Ramos (cell line): ENCODE measurements around the gene TRIM68.

Experiments used
- in situ Hi-C: fragments of 300-500 bp; cut with MboI; formaldehyde crosslinking; loops from one replicate; pipeline ENCODE4 v1.14.3; 2022; ENCODE audit warnings: low sequenced_read_pairs; ENCODE audit not compliant: unreplicated experiment

The TRIM68 gene, protein sequence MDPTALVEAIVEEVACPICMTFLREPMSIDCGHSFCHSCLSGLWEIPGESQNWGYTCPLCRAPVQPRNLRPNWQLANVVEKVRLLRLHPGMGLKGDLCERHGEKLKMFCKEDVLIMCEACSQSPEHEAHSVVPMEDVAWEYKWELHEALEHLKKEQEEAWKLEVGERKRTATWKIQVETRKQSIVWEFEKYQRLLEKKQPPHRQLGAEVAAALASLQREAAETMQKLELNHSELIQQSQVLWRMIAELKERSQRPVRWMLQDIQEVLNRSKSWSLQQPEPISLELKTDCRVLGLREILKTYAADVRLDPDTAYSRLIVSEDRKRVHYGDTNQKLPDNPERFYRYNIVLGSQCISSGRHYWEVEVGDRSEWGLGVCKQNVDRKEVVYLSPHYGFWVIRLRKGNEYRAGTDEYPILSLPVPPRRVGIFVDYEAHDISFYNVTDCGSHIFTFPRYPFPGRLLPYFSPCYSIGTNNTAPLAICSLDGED

DNA sequence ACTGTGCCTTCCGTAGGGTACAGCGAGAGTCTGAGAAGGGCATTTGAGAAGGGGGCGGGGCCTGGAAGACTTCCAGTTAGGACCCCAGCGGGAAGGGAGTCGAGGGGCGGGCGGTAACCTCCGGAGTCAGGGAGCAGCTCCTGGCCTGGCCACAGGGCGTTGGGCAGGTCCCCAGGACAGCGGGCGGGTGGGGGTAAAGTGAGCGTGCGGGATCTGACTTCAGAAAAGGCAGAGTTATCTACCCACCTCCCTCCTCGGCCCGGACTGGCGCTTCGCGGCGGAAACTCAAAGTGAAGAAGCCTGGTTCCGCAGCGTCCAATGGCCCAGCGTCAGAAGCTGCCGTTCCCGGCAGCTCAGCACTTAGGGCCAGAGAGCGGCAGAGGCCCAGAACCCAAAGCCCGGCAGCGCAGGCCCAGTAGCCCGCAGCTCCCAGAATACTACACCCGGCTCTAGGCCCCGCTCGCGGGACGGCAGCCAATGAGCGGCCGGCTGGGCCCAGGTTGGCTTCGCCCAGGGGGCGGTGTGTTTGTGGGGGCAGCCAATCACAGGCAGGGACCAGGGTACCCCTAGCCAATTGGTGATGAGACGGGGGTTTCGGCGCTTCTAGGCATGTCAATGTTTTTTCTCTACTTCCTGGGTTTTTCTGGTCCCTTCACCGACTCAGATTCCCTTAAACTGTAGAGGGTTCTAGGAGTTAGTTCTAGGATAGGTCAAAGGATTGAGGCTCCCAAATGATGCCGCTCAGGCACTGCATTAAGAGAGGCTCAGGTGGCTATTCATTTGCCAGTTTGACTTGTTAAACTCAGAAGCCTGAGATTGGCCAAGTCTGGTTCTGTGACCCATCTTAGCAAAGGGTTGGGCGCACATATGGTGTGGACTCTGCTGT is at the start of gene TRIM68:
TSS of gene TRIM68 (minus strand) at position 451 of the 886 bp plus-strand sequence. CDS start 2,727 bp downstream, outside the sequence.
- in situ Hi-C loops: no loop called here

DNA sequence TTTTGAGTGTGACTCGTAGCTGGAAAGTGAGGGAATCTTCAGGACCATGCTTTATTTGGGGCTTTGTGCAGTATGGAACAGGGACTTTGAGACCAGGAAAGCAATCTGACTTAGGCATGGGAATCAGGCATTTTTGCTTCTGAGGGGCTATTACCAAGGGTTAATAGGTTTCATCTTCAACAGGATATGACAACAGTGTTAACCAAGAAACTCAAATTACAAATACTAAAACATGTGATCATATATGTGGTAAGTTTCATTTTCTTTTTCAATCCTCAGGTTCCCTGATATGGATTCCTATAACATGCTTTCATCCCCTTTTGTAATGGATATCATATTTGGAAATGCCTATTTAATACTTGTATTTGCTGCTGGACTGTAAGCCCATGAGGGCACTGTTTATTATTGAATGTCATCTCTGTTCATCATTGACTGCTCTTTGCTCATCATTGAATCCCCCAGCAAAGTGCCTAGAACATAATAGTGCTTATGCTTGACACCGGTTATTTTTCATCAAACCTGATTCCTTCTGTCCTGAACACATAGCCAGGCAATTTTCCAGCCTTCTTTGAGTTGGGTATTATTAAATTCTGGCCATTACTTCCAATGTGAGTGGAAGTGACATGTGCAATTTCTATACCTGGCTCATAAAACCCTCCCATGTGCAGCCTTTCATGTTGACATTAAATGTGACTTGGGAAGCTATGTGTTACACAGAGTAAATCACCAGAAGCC is 46.8 kb upstream of the TRIM68 start:
- in situ Hi-C loops: no loop called here

DNA sequence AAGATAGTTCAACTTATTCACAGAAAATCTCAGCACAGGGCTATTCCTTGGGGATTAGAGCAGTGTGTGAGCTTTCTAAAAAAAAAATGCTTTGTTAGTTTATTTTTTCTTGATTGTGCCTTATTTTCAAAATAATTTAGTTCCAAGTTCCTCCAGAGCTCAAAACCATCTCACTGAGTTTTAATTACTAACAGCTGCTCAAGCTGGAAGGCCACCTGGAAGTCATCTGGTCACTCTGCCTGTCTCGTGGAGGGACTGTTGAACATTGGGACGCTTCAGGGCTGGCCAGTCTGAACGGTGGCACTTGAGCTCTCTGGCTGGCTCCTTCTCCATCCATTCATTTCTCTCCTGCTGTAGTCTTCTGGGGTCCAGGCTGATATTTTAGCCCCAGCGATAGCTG is 39.7 kb upstream of the TRIM68 start:
- in situ Hi-C loops: loop anchor here (25.0 kb wide), 2 partner anchors 340 to 740 kb away; partner anchors contain the start of genes OR51L1 and OR51M1

DNA sequence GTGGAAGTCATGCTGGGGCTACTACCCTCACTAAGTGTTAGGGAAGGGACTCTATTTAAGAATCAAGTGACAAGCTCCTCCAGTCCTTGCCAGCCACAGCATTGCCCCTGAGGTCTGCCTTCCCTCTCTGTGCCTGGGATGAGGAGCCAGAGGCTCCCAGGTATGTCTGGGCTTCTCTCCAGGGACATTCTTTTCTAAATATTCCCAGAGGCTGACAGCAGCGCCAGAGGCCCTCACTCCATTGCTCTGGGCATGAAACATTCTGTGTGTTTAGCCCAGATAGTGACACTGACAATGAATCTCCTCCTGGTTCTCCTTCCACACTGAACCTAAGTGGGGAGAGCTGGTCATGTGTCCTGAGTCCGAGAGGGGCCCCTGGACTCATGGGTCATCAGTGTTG is 37.9 kb upstream of the TRIM68 start:
- in situ Hi-C loops: loop anchor here (25.0 kb wide), 2 partner anchors 341 to 741 kb away; partner anchors contain the start of genes OR51L1 and OR51M1

DNA sequence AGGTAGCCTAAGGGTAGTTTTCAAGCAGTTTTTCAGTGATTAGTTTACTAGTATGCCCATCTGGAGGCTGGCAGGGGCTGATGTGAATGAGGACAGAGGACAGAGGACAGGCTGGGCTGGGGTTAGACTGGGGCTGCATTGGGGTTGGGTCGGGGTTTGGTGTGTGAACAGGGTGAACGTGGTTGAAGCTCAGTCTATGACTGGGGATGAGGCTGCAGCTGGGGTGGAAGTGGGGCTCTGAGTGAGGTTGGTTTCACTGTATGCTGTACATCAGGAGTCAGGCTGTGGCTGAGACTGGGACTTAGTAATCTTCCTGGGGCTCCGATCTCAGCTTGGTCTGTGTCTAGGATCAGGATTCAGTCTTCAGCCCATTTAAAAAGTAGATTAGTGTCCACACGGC is 36.2 kb upstream of the TRIM68 start:
- in situ Hi-C loops: loop anchor here (25.0 kb wide), 2 partner anchors 343 to 743 kb away; partner anchors contain the start of genes OR51L1 and OR51M1

DNA sequence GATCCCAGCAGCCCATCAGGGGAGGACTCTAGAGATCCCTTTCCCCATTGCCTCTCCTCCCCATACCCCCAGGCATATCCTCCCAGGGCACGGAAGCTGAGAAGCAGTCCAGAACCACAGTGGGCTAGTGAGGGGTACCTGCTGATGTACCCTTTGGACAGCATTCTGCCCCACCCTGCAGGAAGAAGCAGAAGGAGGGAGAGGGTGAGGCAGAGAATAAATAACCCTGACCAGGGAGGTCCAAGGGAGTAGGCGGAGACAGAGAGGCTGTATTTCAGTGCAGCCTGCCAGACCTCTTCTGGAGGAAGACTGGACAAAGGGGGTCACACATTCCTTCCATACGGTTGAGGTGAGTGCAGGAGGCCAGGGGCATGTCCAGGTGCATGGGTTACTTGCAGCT is 35.7 kb upstream of the TRIM68 start, which contains the start of gene OR51E1:
TSS of gene OR51E1 (plus strand) at position 301 of the 400 bp plus-strand sequence. CDS start 8,545 bp downstream, outside the sequence.
- in situ Hi-C loops: loop anchor here (25.0 kb wide), 2 partner anchors 344 to 744 kb away; partner anchors contain the start of genes OR51L1 and OR51M1

DNA sequence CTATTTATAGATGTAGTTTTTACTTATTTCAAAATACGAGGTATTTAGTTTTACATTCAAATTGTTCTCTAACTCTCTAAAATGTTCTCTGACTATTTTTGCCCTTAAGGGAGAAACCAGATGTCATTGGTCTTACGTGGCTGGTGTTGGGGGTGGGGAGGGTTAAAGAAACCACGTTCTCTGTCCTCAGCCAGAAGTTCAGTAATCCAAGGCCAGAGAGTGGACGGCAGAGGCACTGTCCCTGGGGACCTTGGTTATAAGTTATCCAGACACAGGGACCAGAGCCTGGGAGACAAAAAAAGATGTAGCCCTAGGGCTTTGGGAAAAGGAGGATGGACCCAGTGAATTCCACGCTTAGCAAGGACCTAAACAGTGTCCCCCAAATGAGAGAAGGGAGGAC is 35.0 kb upstream of the TRIM68 start:
- in situ Hi-C loops: loop anchor here (25.0 kb wide), 2 partner anchors 344 to 744 kb away; partner anchors contain the start of genes OR51L1 and OR51M1

DNA sequence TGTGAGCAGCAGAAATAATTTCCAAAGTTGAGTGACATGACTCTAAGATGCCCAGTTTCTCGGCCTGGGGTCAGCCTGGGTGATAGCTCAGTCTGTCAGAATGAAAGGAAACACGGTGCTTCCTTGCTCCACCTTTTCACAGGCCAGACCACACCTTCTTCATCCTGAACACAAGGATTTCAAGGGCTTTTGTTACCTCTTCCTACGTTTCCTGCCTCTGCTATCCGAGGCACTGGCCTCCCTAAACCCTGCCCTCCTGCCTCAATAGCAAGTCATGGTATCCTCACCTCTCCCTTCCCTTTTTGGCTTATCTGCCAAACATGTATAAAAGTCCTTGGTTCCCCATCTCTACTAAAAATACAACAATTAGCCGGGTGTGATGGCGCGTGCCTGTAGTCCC is 34.0 kb upstream of the TRIM68 start:
- in situ Hi-C loops: loop anchor here (25.0 kb wide), 2 partner anchors 345 to 745 kb away; partner anchors contain the start of genes OR51L1 and OR51M1

DNA sequence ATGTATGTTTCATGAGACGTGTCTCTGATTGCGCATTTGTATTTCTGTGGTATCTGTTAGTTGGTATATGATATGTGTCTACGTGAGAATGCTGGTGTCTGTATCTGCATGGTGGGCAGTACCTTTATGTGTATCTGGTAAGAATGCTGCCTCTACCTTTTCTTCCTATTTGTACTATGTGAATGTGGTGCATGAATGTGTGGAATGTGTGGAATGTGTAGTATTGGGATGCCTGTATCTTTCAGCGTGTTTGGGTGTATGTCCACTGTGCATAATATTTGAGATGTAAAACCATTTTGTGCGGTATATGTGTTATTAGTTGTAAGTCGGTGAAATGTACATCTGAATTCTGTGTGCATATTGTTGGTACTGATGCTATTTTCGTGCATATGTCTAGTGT is 33.5 kb upstream of the TRIM68 start:
- in situ Hi-C loops: loop anchor here (25.0 kb wide), 2 partner anchors 346 to 746 kb away; partner anchors contain the start of genes OR51L1 and OR51M1

DNA sequence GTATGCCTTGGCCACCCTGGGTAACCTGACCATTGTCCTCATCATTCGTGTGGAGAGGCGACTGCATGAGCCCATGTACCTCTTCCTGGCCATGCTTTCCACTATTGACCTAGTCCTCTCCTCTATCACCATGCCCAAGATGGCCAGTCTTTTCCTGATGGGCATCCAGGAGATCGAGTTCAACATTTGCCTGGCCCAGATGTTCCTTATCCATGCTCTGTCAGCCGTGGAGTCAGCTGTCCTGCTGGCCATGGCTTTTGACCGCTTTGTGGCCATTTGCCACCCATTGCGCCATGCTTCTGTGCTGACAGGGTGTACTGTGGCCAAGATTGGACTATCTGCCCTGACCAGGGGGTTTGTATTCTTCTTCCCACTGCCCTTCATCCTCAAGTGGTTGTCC is 31.9 kb upstream of the TRIM68 start:
- in situ Hi-C loops: loop anchor here (25.0 kb wide), 2 partner anchors 347 to 747 kb away; partner anchors contain the start of genes OR51L1 and OR51M1

DNA sequence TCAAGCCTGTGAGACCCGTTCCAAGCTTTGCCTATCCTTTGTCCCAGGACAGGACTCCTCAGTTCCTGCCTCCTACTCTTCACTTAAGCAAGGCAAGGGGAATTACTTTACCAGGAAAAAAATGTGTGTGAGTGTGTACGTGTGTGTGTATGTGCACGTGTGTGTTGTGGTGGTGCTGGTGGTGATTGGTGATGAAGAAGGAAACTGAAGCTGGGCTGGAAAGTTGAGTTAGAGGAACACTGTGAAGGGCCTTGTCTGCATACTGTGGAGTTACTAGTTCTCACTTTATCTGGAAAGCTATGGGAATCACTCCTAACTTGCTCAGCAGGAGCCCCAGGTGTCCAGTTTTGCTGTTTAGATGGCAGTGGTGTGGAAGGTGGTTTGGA is 29.6 kb upstream of the TRIM68 start:
- in situ Hi-C loops: loop anchor here (25.0 kb wide), 2 partner anchors 350 to 750 kb away; partner anchors contain the start of genes OR51L1 and OR51M1

DNA sequence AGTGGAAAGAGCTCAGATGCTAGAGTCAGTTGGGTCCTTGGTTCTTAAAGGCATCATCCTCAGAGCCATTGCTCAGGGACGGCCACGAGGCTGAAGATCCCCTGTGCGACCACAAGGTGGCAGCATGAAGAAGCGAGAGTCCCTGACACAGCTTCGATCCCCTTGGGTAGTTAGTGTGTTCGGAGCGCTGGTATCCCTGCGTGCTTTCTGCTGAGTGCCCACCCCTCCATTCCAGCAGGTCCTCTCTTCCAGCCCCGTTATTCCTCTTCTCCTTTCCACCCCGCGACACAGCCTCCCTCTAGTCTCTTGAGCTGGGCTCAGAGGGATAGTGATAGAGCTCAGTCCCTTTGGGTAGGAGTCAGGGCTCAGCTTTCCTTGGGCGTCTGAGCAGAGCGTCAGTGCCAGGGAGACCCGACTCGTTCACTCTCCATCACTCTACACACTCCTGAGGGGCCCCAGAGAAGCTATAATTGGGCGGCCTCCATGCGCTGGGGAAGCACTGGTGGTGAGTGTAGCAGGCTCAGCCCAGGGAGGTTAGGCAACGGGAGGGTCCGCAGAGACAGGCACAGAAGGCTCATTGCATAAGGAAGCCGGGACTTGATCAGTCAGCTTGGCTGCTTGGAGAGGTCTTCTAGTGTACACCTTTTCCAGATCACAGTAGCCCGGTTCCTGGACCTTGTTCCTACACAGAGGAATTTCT is 29.1 kb upstream of the TRIM68 start, which contains the start of gene OR51D1:
TSS of gene OR51D1 (plus strand) at position 516 of the 700 bp plus-strand sequence. CDS start 2,314 bp downstream, outside the sequence.
- in situ Hi-C loops: loop anchor here (25.0 kb wide), 2 partner anchors 350 to 750 kb away; partner anchors contain the start of genes OR51L1 and OR51M1

DNA sequence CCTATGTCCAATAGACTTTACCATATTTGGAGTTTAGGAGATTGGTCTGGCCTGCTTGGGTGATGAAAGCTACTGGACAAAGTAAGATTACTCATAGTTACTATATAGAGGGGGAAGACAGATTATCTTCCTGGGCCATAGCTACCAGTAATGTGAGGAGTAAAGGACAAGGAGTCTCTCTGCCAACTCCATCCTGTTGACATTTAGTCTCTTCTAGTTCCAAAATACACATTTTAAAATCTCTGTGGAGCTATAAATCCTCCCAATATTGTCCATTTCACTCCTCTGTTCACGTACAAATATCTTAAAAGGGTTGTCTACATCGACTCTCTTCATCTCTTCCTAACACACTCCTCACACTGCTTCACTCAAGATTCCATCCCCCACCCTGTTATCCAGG is 28.1 kb upstream of the TRIM68 start:
- in situ Hi-C loops: loop anchor here (25.0 kb wide), 2 partner anchors 351 to 751 kb away; partner anchors contain the start of genes OR51L1 and OR51M1

DNA sequence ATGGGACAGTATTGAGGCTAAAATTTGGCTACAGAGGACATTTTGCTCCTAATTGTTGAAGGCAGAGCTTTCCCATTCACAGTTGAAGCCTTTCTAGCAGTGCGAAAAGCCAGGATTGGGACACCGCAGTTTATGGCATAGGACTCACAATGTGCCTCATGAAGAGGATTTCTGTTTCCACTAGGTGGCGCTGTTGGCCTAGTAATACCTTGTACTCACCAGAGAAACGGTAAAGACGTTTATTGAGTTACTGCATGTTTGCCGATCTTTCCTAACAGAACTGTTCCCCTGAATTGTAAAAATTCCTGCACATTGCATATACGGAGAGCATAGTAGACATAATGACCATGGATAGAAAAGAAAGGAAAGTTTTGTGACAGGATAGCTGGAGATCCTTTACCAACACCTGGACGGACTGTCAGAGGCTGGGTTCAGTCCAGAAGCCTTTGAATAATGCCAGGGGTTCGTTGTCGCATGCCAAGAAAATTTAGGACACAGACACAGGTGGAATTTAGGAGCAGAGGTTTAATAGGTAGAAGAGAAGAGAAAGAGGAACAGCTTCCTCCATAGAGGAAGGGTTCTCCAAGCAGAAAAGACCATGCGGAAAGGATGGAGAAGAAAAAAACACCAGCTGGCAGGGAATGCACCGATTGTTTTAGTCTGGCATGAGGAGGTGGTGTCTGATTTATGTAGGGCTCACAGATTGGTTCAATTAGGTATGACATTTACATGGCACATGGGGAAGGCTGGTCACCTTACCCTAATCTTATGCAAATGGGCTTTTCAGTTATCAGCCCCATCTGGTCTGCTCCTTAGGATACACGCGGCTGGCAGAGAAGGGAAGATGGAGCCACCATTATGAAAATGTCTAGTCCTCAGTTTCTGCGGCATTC is 18.4 kb upstream of the TRIM68 start:
- in situ Hi-C loops: loop anchor here (25.0 kb wide), 2 partner anchors 361 to 761 kb away; partner anchors contain the start of genes OR51L1 and OR51M1

DNA sequence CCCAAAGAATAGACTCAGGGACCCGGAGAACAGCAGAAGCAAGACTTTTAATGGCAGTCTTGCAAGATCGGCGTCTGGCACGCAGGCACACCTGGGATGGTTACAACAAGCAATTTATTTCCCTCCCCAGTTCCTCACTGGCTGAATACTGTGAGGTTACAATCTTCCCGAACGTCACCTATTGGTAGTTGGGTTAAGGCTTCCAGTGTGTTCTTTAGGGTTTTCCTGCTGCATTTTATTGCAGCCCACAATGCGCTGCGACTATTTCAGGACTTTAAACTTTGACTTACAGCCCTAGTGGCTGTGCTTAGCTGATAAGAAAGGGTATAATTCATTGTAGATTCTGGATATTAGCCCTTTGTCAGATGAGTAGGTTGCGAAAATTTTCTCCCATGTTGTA is 11.5 kb upstream of the TRIM68 start:
- in situ Hi-C loops: no loop called here

DNA sequence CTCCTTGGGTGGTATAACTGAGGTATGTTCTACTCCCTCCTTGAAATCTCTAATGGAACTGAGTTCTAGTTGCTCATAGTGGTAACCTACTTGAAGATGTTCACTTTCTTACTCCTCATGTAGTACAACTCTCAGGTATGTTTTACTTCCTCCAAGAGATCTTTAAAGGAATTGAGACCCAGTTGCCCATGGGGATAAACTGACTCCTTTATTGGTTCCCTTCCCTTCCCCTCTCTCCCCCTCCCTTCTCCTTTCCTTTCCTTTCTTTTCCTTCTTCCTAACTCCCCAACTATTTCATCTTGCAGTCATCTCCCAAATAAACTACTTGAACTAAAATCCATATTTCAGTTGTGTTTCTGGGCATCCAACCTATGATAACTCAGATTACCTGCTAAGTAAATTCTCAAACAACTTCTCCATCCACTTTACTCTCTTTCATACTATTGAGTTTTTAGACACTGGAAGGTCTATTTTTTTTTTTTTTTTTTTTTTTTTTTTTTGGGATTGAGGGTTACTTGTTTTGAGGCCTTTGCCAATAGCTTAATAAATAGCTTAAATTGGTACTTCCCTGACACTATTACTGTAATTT is 7.9 kb upstream of the TRIM68 start:
- in situ Hi-C loops: no loop called here

DNA sequence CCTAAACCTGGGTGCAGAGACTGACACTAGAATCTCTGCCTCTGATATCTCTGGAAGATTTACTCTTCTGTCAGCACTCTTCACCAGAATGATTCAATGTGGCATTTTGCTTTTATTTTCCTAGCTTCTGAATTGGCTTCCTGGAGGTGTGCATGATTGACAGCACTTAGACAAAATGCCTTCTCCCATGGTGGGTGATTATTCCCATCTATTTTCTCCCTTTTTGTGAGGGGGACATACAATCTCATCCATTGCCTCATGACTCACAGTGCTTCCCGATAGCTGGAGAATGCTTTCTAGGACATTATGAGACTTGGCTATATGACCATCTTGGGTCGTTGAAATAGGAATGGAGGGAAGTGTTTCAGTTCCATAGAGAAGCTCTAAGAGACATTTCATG is 4.0 kb upstream of the TRIM68 start:
- in situ Hi-C loops: no loop called here
